ENCODE data around the gene ASPHD1.
"Not testable (repeated sequence)": the region's sequence is repeated elsewhere in the genome, so short reads cannot be mapped to it uniquely, and the experiment has no call there.

Gene ASPHD1

DNA sequence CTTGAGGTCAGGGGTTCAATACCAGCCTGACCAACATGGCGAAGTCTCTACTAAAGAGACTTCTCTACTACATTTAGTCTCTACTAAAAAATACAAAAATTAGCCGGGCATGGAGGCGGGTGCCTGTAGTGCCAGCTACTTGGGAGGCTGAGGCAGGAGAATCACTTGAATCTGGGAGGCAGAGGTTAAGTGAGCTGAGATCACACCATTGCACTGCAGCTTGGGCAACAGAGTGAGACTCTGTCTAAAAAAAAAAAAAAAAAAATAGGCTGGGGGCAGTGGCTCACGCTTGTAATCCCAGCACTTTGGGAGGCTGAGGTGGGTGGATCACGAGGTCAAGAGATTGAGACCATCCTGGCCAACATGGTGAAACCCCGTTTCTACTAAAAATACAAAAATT lies 9.6 kb downstream of the ASPHD1 start:
- not testable (repeated sequence) for DNase-seq

DNA sequence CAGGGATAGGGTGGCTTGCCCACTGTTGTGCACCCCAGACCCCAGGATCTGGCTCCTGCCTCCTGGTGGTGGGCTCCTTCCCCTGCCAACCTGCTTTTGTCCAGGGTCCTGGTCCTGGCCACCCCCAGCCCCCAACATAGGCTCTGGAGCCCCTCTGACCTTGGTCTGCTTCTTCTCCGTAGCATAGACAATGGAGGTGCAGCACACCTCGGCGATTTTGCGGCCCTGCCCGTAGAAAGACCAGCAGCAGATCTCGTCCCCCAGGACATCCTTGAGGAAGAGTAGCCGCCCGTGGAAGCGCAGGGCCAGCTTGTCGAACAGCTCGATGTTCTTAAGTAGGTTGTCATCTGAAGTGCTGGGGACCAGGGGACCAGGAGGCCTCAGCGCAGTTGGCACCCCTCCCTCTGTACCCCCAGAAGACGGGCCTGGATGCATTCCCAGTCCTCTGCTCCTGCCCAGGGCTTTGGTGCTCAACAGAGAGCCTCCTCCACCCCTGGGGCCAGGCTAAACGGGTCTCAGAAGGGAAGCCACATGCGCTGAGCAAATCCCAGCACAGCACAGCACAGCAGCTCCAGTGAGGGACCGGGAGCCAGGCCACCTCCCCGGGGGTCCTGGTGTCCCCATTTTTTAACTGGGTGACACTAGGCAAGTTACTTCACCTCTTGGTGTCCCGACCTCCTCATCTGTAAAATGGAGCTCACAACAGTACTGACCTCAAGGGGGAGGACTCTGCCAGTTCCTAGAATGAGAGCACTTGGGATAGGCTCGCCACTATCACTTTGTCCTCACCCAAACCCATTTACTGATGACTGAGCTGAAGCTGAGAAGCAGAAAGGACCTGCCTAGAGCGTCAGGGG lies 10.8 kb downstream of the ASPHD1 start:
- no peak for DNase-seq

DNA sequence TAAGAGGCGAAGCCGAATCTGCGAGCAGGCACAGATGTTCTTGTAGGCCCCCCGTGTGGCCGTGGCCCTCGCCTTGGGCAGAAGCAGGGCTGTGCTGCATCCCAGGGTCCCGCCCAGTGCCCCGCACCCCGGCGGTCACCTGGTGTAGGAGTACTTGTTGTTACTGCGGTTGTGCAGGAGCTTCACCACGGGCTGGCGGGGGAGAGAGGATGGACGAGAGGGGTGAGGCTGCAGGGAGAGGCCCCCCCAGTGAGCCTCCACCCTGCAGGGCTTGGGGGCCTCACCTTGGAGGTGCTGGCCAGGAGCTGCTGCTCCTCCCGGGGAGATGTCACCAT lies 11.4 kb downstream of the ASPHD1 start:
- no peak for DNase-seq

DNA sequence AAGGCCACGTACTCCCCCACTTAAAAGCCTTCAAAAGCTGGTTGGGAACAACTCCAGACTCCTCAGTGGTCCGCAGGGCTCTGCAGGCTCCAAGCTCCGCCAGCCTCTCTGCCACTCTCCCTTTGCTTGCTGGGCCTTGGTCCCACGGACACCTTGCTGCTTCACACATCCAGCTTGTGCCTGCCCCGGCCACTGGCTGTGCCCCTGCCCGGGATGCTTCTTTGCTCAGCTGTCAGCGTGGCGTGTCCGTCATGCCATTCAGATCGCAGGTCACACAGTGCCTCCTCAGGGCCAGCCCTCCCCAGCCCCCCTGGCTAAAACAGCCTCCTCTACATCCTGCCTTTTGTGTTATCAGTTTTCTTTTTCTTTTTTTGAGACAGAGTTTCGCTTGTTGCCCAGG lies 11.8 kb downstream of the ASPHD1 start:
- DNase-seq: no peak

DNA sequence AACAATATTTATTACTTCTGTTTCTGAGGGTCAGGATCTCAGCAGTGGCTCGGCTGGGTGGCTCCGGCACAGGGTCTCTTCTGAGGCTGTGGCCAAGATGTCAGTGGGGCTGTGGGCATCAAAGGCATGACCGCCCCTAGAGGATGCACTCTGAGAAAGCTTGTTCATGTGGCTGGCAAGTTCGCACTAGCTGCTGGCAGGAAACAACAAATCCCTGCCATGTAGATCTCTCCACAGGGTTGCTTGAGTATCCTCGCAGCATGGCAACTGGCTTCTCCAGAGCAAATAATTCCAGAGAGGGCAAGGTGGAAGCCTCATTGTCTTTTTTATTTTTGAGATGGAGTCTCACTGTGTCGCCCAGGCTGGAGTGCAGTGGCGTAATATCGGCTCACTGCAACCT lies 13.2 kb downstream of the ASPHD1 start:
- DNase-seq: no peak

DNA sequence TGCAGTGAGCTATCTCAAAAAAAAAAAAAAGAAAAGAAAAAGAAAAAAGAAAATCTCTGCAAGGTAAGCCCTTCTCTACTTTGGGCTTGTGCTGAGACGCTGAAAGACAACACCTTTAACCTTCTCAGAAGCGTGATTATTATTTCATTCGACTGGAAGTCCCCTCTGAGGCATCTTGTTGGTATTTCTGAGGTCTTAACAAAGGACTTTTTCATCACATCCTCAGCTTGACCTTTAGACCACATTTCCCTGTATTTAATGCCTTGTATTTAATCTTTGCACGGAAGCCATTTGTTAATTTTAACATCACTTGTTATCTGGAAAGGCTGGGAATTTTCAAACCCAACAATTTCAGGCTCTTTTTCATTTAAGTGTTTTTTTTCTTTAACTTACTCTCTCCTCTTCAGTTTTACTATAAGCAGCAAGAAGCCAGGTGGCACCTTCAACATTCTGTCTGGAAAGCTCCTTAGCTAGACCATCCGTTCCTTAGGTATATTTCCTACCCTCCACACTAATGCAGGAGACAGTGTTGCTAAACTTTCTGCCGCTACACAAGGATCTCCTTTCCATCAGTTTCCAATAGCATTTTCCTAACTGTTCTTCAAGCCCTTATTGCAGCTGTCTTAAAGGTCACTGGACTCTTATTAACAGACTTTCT lies 15.4 kb downstream of the ASPHD1 start:
- no peak for DNase-seq

DNA sequence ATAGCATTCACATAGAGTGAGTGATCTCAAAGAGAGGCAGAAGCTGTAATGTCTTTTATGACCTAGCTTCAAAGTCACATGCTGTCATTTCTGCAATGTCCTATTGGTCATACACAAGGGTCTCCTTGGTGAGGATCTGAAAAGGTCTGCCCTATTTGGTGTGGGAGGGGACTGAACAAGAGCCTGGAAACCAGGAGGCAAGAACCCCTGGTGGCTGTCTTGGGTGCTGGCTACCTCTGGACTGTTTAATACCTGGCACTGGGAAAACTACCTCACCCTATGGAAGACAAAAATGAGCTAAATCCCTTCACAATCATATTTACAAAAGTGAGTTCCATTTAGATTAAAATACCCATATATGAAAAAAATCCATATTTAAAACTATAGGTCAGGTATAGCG lies 16.7 kb downstream of the ASPHD1 start:
- DNase-seq: no peak

DNA sequence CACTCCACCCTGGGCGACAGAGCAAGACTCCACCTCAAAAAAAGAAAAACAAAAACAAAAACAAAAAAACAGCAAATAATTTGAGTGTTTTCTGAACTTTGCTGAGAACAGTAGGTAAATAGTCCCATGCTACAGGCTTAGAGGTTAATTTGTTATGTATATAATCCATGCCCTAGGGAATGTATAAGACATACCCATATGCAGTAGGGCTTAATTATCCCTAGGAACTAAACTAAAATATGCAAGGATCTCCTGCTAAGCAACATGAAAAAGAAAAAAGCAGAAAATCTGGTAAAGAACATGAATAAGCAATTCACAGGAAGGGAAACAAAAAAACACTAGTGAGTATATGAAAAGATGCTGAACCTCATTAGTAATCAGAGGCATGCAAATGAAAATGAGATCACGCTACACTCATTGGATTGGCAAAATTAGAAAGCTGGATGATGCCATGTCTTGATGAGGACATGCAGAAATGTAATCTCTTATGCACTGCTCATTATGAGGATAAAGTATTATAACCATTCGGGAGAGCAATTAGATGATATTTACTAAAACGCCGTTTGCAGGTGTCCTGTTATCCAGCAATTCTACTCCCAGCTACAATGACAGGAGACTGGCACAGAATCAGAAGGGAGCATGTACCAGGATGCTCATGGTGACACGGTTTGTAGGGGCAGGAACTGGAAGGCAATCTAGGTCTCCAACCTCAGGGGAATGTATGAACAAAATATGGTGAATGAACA lies 20.2 kb downstream of the ASPHD1 start:
- no peak for DNase-seq

DNA sequence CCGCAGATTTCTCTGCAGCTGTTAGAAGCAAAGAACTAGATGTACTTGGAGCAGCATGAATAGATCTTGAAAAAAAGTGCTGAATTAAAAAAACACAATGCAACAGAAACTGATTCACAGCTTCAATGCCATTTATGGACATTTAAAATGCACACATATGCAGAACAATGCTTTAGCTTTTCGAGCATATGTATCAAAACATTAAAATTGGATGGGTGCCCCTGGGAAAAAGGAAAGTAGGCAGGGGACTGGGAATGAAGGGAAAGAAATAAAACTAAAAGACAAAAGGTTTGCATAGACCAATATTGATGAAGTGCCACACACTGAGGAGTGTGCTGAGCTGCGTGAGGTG lies 20.7 kb downstream of the ASPHD1 start:
- DNase-seq: no peak

DNA sequence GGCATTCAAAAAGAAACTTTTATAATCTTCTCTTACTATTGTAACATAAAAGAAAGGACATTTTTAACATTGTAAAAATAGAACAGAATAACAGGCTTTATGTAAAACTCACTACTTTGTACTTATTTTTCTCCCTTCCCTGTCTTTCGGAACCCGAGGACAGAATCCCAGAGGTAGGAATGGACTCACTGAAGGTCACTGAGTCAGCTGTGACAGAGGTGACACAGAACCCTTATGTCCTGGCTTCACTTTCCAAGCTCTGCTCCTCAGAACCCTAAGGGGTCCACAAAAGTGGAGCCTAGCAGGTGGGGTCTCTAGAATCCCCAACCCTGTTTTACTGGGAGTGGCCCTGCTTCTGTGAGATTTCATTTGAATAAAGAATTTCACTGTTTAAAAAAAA lies 22.0 kb downstream of the ASPHD1 start:
- no peak for DNase-seq

DNA sequence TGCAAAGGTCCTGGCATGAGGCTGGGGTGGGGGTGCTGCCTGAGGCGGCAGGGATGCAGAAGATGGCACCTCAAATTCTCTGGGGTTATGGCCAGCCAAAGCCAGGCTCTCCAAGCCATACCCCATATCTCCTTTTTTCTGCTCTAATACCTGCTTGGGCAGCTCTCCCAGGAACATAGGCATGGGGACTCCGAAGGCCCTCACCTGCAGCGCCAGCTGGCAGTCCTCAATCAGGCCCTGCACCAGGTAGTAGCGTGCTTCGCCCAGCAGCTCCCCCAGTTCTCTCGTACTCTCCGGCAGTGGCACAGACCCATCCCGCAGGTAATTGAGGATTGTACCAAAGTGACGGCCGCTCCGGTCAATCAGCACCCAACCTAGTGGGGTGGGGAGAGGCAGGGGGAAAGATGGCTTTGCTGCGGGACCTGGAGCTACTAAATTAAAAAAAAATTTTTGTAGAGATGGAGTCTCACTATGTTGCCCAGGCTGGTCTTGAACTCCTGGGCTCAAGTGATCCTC lies 22.8 kb downstream of the ASPHD1 start:
- no peak for DNase-seq

DNA sequence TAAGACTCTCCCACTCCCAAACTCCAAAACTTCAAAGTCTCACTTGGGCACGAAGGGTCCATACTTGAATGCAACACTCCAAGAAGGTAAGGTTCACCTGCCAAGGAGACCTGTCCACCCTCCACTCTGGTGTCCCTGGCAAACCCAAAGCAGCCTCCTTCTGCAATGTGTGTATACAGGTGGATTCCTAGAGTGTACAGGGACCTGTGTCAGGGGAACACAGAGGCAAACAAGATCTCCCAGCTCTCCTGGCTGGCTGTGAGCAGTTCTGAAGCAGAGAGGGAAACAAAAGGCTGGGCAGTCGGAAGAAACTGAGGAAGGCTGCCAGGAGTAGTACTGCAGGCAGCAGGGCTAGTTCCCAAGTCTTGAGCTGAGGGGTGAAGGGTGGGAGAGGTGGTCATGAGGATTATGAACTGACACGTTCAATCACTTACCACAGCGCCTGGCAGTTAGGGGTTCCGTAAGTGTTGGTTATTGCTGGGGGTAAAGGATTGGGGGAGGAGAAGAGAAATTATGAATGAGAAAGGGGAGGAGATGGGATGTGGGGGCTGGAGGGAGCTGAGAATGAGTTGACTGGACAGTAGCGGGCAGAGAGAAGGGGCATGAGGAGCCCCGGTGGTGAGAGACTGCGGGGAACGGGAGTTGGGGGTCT lies 24.9 kb downstream of the ASPHD1 start:
- no peak for DNase-seq

DNA sequence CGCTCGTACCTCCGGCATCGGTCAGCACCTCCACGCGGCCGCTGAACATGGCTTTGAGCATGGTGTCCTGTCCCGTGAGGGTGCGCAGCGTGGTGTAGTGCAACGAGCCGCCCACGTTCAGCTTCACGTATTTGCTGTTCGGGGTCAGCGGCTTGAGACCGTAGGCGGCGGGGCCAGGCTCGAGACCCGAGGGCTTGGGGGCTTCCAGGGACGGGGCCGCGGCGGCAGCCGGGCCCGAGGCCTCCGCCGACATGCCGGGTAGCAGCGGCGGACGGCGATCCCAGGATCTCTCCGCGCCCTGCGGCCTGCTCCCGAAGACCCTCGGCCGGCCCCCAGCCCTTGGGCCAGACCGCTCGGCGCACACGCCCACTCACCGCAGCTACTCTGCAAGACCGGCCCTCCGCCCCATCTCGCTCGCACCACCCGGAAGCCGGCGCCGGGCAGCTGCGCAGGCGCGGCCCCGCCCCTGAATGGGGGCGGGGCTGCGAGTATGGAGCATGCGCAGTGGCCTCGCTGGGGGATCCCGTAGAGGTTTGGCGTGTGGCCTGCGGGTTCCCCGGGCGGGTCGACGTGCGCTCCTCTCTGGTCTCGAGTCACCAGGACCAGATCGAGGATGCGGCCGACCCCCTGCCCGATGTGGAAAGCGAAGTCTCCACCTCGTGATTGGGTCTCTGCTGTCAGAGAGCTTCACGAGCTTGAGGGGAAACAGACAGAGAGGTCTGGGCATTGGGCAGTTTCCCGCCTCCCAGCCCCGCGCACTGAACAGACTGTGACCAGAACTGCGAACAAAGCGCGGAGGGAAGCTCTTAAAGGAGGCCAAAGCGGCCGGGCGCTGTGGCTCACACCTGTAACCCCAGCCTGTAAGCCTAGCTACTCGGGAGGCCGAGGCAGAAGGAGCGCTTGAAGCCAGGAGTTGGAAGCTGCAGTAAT lies 25.8 kb downstream of the ASPHD1 start, which contains the start of gene KCTD13:
Gene KCTD13, minus strand, starts transcription at position 446 of the 930 bp plus-strand sequence. Its CDS starts 193 bp downstream, at position 253.
- peak; percentile 67 for DNase-seq

DNA sequence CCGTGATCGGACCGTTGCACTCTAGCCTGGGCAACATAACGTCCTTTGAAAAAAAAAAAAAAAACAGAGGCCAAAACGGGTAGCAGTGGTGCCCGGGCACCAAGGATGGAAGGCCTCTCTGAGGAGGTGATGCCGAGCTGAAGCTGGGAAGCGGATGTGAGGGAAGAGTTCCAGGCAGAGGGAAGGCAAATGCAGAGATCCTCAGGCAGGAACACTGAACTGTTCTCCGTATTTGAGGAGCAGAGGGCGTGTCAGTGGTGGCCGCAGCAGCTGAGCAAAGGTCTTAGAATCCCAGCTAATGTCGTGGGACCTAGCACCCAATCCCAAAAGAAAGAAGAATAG lies 26.4 kb downstream of the ASPHD1 start:
- peak; percentile 30 for DNase-seq

DNA sequence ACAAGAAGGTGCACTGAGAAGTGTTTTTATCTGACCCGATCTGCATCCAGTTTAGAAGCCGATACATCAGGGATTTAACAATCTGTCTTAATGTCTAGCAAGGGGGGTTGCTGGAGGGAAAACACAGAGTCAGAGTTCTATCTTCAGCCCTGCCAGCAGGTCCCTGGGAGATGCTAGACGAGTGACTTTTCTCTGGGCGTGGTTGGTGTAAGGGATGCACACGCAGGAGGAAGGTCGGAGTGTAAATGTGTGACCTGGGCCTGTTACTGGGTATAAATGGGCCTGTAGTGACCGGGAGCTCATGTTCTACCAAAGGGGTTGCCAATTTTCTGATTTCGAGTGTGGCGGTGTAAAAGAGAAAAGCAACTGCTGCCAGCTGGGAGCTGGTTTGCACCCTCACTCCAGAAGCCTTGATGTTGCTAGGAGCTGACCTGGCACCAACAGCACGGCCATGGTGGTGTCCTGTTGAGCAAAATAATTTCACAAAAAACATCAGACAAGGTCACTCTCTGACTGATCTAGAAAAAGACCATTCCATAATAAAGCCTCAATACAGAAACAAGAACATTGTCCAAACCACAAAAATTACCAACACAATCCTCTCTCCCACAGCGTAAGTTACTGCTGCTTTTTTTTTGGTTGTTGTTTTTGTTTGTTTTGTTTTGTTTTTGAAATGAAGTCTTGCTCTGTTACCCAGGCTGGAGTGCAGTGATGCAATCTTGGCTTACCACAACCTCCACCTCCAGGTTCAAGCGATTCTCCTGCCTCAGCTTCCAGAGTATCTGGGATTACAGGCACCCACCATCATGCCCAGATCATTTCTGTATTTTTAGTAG lies 27.0 kb downstream of the ASPHD1 start:
- DNase-seq: no peak

DNA sequence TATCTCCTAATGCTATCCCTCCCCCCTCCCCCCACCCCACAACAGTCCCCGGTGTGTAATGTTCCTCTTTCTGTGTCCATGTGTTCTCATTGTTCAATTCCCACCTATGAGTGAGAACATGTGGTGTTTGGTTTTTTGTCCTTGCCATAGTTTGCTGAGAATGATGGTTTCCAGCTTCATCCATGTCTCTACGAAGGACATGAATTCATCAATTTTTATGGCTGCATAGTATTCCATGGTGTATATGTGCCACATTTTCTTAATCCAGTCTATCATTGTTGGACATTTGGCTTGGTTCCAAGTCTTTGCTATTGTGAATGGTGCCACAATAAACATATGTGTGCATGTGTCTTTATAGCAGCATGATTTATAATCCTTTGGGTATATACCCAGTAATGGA lies 31.5 kb downstream of the ASPHD1 start:
- not testable (repeated sequence) for DNase-seq

DNA sequence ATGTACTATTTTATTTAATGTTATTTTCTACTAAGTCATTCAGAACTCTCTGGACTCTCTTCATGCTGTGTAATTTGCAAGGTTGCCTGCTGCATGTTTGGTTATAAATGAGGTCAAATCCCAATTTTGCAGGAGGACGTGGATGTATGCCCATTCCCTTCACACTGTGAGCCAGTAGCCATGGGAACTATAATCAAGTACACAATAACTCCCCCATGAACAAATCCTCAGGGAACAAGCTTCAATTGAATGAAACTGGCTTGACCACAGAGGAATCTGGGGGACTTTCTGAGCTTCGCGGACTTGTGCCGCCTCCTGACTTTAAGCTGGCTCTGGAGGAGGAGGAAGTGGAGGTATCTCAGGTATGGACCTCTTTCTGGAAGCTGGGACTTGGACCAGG lies 40.4 kb downstream of the ASPHD1 start:
- DNase-seq: peak; percentile 61

DNA sequence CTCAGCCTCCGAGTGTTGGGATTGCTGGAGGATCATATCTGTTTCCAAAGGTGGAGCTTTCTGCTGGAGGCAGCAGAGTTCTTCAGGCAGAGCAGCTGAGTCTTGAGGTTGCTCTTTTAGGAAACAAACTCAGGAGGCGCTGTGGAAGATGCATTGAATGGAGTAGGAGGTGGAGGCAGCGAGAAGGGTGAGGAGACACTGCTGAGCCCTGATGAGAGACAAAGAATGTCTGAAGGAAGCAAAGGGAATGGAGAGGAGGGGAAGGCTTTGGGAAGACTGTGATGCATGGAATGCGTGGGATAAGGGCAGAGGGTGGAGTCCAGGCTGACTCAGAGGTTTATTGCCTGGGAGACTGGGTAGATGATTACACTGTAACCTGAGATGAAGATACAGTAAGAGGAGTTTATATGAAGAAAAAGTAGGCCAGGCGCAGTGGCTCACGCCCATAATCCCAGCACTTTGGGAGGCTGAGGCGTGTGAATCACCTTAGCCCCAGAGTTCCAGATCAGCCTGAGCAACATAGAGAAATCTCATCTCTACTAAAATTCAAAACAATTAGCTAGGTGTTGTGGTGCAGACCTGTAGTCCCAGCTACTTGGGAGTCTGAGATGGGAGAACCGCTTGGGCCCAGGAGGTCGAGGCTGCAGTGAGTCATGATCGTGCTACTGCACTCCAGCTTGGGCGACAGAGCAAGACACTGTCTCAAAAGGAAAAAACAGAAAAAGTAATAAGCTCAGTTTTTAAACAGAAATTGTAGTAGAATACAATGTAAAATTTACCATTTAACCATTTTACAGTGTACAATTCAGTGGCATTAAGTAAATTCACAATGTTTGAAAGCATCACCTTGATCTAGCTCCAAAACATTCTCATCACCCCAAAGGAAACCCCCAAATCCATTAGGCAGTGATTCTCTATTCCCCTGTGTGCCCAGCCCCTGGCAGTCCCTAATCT lies 43.8 kb downstream of the ASPHD1 start:
- no peak for DNase-seq

DNA sequence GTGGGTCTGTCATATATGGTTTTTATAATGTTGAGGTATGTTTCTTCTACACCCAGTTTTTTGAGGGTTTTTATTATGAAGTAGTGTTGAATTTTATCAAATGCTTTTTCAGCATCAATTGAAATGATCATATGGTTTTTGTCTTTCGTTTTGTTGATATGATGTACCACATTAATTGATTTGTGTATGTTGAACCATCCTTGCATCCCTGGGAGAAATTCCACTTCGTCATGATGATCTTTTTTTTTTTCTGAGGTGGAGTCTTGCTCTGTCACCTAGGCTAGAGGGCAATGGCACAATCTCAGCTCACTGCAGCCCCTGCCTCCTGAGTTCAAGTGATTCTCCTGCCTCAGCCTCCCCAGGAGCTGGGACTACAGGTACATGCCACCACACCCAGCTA lies 47.6 kb downstream of the ASPHD1 start:
- no peak for DNase-seq

All from DMS79 (cell line).